Right renal cortex interstitium (tissue), 3 donors: ENCODE data around the gene GPC4. TPM values are rescaled to one million over a fixed set of nuclear protein-coding genes. Genes with fewer than 3 reads are reported as not detected.

Experiments used
- DNase-seq, 3 donors: peaks; one replicate each; pipeline ENCODE4 v3.0.0-alpha.2; 2013; ENCODE audit warnings: low read depth in 3 of 3, low spot score in 2 of 3
- polyA plus RNA-seq, 3 donors: library from polyadenylated mRNA; unstranded; fragments of 120-200 nt; gene quantifications; one replicate each; pipeline ENCODE4 v1.2.1, GENCODE V29; 2013; ENCODE audit not compliant: insufficient read length in 3 of 3

The GPC4 gene
- polyA plus RNA-seq, 3 donors = 22.5 to 23.4 (median 22.9) TPM

- no peak for DNase-seq
These were observed 2.6 kb downstream of the GPC4 start for GRCh38 chrX:133412665-133413064.

GRCh38 chrX:133412246-133412645 is 3.0 kb downstream of the GPC4 start:
- no peak for DNase-seq

- no peak for DNase-seq
These were observed 4.7 kb downstream of the GPC4 start for GRCh38 chrX:133410550-133410949.

GRCh38 chrX:133405498-133406185 is 9.6 kb downstream of the GPC4 start:
- DNase-seq = no peak

GRCh38 chrX:133403984-133404383 is 11.3 kb downstream of the GPC4 start:
- DNase-seq = no peak

- DNase-seq = no peak
These were observed 12.3 kb downstream of the GPC4 start for GRCh38 chrX:133402830-133403625.

GRCh38 chrX:133402042-133402453 is 13.2 kb downstream of the GPC4 start:
- no peak for DNase-seq

- DNase-seq = no peak
These were observed 13.8 kb downstream of the GPC4 start for GRCh38 chrX:133401536-133401935.

- DNase-seq = no peak
These were observed 15.9 kb downstream of the GPC4 start for GRCh38 chrX:133399411-133399810.

GRCh38 chrX:133394765-133395164 is 20.5 kb downstream of the GPC4 start:
- DNase-seq = no peak

GRCh38 chrX:133392671-133393070 is 22.6 kb downstream of the GPC4 start:
- no peak for DNase-seq

GRCh38 chrX:133391111-133391510 is 24.2 kb downstream of the GPC4 start:
- DNase-seq = no peak

- no peak for DNase-seq
These were observed 24.6 kb downstream of the GPC4 start for GRCh38 chrX:133390676-133391075.

- no peak for DNase-seq
These were observed 25.3 kb downstream of the GPC4 start for GRCh38 chrX:133389975-133390374.

GRCh38 chrX:133384454-133384853 is 30.8 kb downstream of the GPC4 start:
- no peak for DNase-seq

GRCh38 chrX:133380711-133381619 is 34.3 kb downstream of the GPC4 start:
- DNase-seq = no peak

- DNase-seq = no peak
These were observed 38.9 kb downstream of the GPC4 start for GRCh38 chrX:133376422-133376821.

- no peak for DNase-seq
These were observed 39.5 kb downstream of the GPC4 start for GRCh38 chrX:133375615-133376340.

- DNase-seq = no peak
These were observed 40.4 kb downstream of the GPC4 start for GRCh38 chrX:133374874-133375387.

- no peak for DNase-seq
These were observed 41.8 kb downstream of the GPC4 start for GRCh38 chrX:133373386-133374079.
